Measurements from ENCODE around the gene XPO4. TPM values are rescaled to one million over a fixed set of nuclear protein-coding genes. Genes with fewer than 3 reads are reported as not detected.
A peak's percentile ranks its signal among the peaks of the same experiment; 100 is the strongest.

The XPO4 gene
- total RNA-seq, 1 donor from 2014 or later, result 19.9 TPM

GRCh38 chr13:20924758-20925394 is 22.3 kb upstream of the XPO4 start:
- Histone ChIP-seq H4K20me1 (ENCODE audit: insufficient read depth, low read length) (no peaks in the 10 kb centered on the region), H3K4me3 (ENCODE audit: insufficient read depth, low read depth, low read length) (no peak overlapping the region), H3K27me3 (ENCODE audit: insufficient read depth, low read length) (peaks cover 5% of the 10 kb centered on the region), H2AFZ (ENCODE audit: low read depth, low read length) (no peak overlapping the region), H3K9ac (ENCODE audit: low read length) (no peak overlapping the region), H3K4me1 (ENCODE audit: insufficient read depth, low read length) (no peaks in the 10 kb centered on the region), H3K36me3 (ENCODE audit: insufficient read depth, low read length) (no peaks in the 10 kb centered on the region), H3K4me2 (ENCODE audit: low read length) (no peak overlapping the region), H3K27ac (ENCODE audit: low read depth, low read length) (no peak overlapping the region), H3K9me3 (ENCODE audit: insufficient read depth, low read depth, low read length) (no peaks in the 10 kb centered on the region), H3K79me2 (ENCODE audit: insufficient read depth, low read length) (no peaks in the 10 kb centered on the region)
- FAIRE-seq, result peak; percentile 81
- Mint-ChIP-seq H3K9me3 (ENCODE audit: unreplicated experiment) (no peaks in the 10 kb centered on the region), H3K27ac (ENCODE audit: unreplicated experiment) (no peak overlapping the region), H3K36me3 (ENCODE audit: low read depth, unreplicated experiment) (no peaks in the 10 kb centered on the region), H3K4me3 (ENCODE audit: unreplicated experiment) (no peak overlapping the region), H3K27me3 (ENCODE audit: low read depth, unreplicated experiment) (peaks cover 2% of the 10 kb centered on the region), H3K4me1 (ENCODE audit: low read depth, unreplicated experiment) (no peaks in the 10 kb centered on the region)
- DNase-seq (ENCODE audit: low read depth), result peak; percentile 63
- TF ChIP-seq EZH2 (IDR thresholded peaks at IDR 0.05; ENCODE audit: insufficient read depth, low read length) (no peak), CTCF (IDR thresholded peaks at IDR 0.05; ENCODE audit: insufficient read depth, low read depth, low read length) (peak; percentile 91)

GRCh38 chr13:20923272-20923671 is 20.7 kb upstream of the XPO4 start:
- no peak for FAIRE-seq

More at GRCh38 chr13:20923272-20923671, 20.7 kb upstream of the XPO4 start:
- no peak for TF ChIP-seq CTCF (IDR thresholded peaks at IDR 0.05; ENCODE audit: insufficient read depth, low read depth, low read length)
- no peak for TF ChIP-seq EZH2 (IDR thresholded peaks at IDR 0.05; ENCODE audit: insufficient read depth, low read length)
- Histone ChIP-seq H3K4me1 (ENCODE audit: insufficient read depth, low read length) (no peaks in the 10 kb centered on the region), H3K27ac (ENCODE audit: low read depth, low read length) (no peak overlapping the region), H3K9me3 (ENCODE audit: insufficient read depth, low read depth, low read length) (no peaks in the 10 kb centered on the region), H3K36me3 (ENCODE audit: insufficient read depth, low read length) (no peaks in the 10 kb centered on the region), H3K27me3 (ENCODE audit: insufficient read depth, low read length) (peaks cover 5% of the 10 kb centered on the region), H3K79me2 (ENCODE audit: insufficient read depth, low read length) (no peaks in the 10 kb centered on the region), H2AFZ (ENCODE audit: low read depth, low read length) (no peak overlapping the region), H3K4me3 (ENCODE audit: insufficient read depth, low read depth, low read length) (no peak overlapping the region), H4K20me1 (ENCODE audit: insufficient read depth, low read length) (no peaks in the 10 kb centered on the region), H3K9ac (ENCODE audit: low read length) (no peak overlapping the region), H3K4me2 (ENCODE audit: low read length) (no peak overlapping the region)
- DNase-seq (ENCODE audit: low read depth), result no peak
- Mint-ChIP-seq H3K4me1 (ENCODE audit: low read depth, unreplicated experiment) (no peaks in the 10 kb centered on the region), H3K36me3 (ENCODE audit: low read depth, unreplicated experiment) (no peaks in the 10 kb centered on the region), H3K4me3 (ENCODE audit: unreplicated experiment) (no peak overlapping the region), H3K9me3 (ENCODE audit: unreplicated experiment) (no peaks in the 10 kb centered on the region), H3K27me3 (ENCODE audit: low read depth, unreplicated experiment) (peaks cover 2% of the 10 kb centered on the region), H3K27ac (ENCODE audit: unreplicated experiment) (no peak overlapping the region)
